ENCODE data around the gene TNS2. TPM values are rescaled to one million over a fixed set of nuclear protein-coding genes. Genes with fewer than 3 reads are reported as not detected.

TNS2 gene
- total and polyA plus RNA-seq, 10 of the 15 experiments (the other 5 are each of a cell fraction or from before 2014, with no cell fraction given), result 0.03 to 0.72 (median 0.16) TPM; not detected in 4

DNA sequence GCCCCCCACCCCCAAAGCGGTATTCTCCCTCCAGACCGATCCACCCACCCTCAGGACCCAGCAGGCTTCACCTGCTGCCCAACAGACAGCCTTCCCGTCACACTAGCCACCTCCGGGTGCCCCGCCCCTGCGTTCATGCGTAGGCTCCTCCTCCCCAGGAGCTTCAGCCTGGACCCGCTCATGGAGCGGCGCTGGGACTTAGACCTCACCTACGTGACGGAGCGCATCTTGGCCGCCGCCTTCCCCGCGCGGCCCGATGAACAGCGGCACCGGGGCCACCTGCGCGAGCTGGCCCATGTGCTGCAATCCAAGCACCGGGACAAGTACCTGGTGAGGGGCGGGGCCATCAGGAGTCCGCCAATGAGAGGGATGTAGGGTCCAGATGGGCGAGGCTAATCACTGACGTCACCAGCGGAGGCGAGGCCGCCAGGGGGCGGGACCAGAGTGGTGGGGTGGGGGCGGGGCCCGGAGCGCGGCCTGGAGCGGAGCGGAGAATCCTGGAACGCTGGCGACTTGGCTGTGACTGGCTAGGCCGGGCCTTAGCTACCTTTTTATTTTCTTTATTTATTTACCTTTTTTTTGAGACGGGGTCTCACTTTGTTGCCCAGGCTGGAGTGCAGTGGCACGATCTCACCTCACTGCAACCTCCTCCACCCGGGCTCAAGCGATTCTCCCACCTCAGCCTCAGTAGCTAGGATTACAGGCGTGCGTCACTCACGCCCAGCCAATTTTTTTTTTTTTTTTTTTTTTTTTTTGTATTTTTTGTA lies 4.4 kb downstream of the TNS2 start:
- Histone ChIP-seq H3K9ac (ENCODE audit: control insufficient read depth, insufficient read depth, low read length) (peak overlapping the region; percentile 60; the same call in 1 of the 2 replicates), H3K27ac (ENCODE audit: control insufficient read depth, insufficient read depth) (no peak overlapping the region), H3K4me1 (ENCODE audit: control insufficient read depth, insufficient read depth, low read length) (peaks cover 8% of the 10 kb centered on the region), H2AFZ (ENCODE audit: control insufficient read depth, low read depth, low read length) (peak overlapping the region; percentile 94), H3K36me3 (ENCODE audit: control insufficient read depth in 2 of 2, insufficient read depth in 2 of 2, low read length in 1 of 2) (no peaks in the 10 kb centered on the region), H3K27me3 (replicated peaks in 1 of 2; ENCODE audit: control insufficient read depth in 2 of 2, insufficient read depth in 2 of 2, low read length in 1 of 2) (no peaks in the 10 kb centered on the region), H4K20me1 (ENCODE audit: control insufficient read depth, insufficient read depth) (no peaks in the 10 kb centered on the region; the same call in 1 of the 2 replicates), H3K79me2 (ENCODE audit: control insufficient read depth, insufficient read depth, low read length) (no peaks in the 10 kb centered on the region), H3K9me3 (replicated peaks; ENCODE audit: control insufficient read depth, insufficient read depth, low read length) (no peaks in the 10 kb centered on the region), H3K4me2 (ENCODE audit: control insufficient read depth, insufficient read depth) (peak overlapping the region; percentile 92), H3K4me3 (peak overlapping the region; percentile 80)
- POLR2A ChIA-PET, result interaction anchor here (0.6 to 1.5 kb wide), 7 partner anchors 11 to 274 kb away, joined by 3 to 7 read pairs (median 4); partner anchors contain the start of genes SOAT2 and SPRYD3
- intact Hi-C loops (cut with micrococcal nuclease; ENCODE audit: unreplicated experiment) (loop anchor here (5.0 kb wide), 1 partner anchor 43 kb away; the partner anchor contains the start of gene IGFBP6), in situ Hi-C loops (cut with MboI) (no loop called here)
- FAIRE-seq, result peak; percentile 98
- 10% methylated on average over 48 of the region's 48 CpGs for WGBS (ENCODE audit: insufficient coverage, insufficient replicate concordance, low lambda C conversion rate, missing lambda C conversion rate)
- RAD21 ChIA-PET (ENCODE audit: unreplicated experiment), result interaction anchor here (0.6 to 1.6 kb wide), 5 partner anchors 12 to 326 kb away, joined by 4 to 9 read pairs (median 6); partner anchors contain the start of genes SP1 and SPRYD3
- SMC1A ChIA-PET (ENCODE audit: uncharacterized antibody, unreplicated experiment), result interaction anchor here (0.7 to 0.8 kb wide), 3 partner anchors 26 to 214 kb away, joined by 3 read pairs; partner anchors contain the start of gene SOAT2
- ATAC-seq, result peak; percentile 92
- CTCF ChIA-PET, result interaction anchor here (0.6 to 4.5 kb wide), 17 partner anchors 9 to 367 kb away, joined by 3 to 38 read pairs (median 4); partner anchors contain the start of genes EIF4B, IGFBP6 and SPRYD3
- DNase-seq (ENCODE audit: low read depth, low spot score), result peak; percentile 61
- BruUV-seq (replicated peaks), result no TSS peak
- TF ChIP-seq, protein P1, sequence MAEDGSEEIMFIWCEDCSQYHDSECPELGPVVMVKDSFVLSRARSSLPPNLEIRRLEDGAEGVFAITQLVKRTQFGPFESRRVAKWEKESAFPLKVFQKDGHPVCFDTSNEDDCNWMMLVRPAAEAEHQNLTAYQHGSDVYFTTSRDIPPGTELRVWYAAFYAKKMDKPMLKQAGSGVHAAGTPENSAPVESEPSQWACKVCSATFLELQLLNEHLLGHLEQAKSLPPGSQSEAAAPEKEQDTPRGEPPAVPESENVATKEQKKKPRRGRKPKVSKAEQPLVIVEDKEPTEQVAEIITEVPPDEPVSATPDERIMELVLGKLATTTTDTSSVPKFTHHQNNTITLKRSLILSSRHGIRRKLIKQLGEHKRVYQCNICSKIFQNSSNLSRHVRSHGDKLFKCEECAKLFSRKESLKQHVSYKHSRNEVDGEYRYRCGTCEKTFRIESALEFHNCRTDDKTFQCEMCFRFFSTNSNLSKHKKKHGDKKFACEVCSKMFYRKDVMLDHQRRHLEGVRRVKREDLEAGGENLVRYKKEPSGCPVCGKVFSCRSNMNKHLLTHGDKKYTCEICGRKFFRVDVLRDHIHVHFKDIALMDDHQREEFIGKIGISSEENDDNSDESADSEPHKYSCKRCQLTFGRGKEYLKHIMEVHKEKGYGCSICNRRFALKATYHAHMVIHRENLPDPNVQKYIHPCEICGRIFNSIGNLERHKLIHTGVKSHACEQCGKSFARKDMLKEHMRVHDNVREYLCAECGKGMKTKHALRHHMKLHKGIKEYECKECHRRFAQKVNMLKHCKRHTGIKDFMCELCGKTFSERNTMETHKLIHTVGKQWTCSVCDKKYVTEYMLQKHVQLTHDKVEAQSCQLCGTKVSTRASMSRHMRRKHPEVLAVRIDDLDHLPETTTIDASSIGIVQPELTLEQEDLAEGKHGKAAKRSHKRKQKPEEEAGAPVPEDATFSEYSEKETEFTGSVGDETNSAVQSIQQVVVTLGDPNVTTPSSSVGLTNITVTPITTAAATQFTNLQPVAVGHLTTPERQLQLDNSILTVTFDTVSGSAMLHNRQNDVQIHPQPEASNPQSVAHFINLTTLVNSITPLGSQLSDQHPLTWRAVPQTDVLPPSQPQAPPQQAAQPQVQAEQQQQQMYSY (CRISPR knock-in tag; IDR thresholded peaks at IDR 0.05), result no peak
- TF ChIP-seq NR2C1 (IDR thresholded peaks at IDR 0.05) (no peak), CTCF (IDR thresholded peaks at IDR 0.05 in 2 of 3, conservative IDR thresholded peaks at IDR 0.05 in 1 of 3; ENCODE audit: control insufficient read depth in 2 of 3, extremely low read depth in 1 of 3, insufficient read depth in 1 of 3, low read depth in 3 of 3, low read length in 3 of 3) (peak in 1 of 3 experiments; percentile 4; a peak in 1 of 6 replicates), NBN (IDR thresholded peaks at IDR 0.05) (0 out of 2 replicates have a peak, but pooled peaks have one; percentile 25), CBFB (IDR thresholded peaks at IDR 0.05; ENCODE audit: low read depth) (no peak), CREM (IDR thresholded peaks at IDR 0.05; ENCODE audit: low read depth) (peak; percentile 47; the same call in 1 of the 2 replicates), ATF7 (IDR thresholded peaks at IDR 0.05; ENCODE audit: low read depth) (peak; percentile 95), NRF1 (conservative IDR thresholded peaks at IDR 0.05; ENCODE audit: low read depth, low read length) (0 out of 2 replicates have a peak, but pooled peaks have one; percentile 7), BHLHE40 (IDR thresholded peaks at IDR 0.05; ENCODE audit: borderline replicate concordance in 1 of 2, low read depth in 2 of 2, low read length in 1 of 2) (0 out of 4 replicates have a peak, but pooled peaks of 1 of the 2 experiments have one; percentile 3), SMAD1 (IDR thresholded peaks at IDR 0.05; ENCODE audit: low read depth, partially characterized antibody) (no peak), MYC (IDR thresholded peaks at IDR 0.05; ENCODE audit: insufficient read depth, insufficient read length, insufficient replicate concordance, low read length, severe bottlenecking) (no peak), IKZF1 (conservative IDR thresholded peaks at IDR 0.05) (0 out of 2 replicates have a peak, but pooled peaks have one; percentile 19), MAX (IDR thresholded peaks at IDR 0.05; ENCODE audit: low read depth, low read length) (0 out of 2 replicates have a peak, but pooled peaks have one; percentile 18), EGR1 (IDR thresholded peaks at IDR 0.05; ENCODE audit: borderline replicate concordance in 1 of 2, low read depth in 2 of 2, low read length in 2 of 2) (peak in 1 of 2 experiments; percentile 19; a peak in 1 of 3 replicates), TCF12 (IDR thresholded peaks at IDR 0.05; ENCODE audit: low read depth, low read length) (0 out of 2 replicates have a peak, but pooled peaks have one; percentile 2), MEF2A (IDR thresholded peaks at IDR 0.05; ENCODE audit: insufficient read depth, low read depth, low read length) (no peak)

Measured in GM12878 (cell line).